Measurements from ENCODE around the gene ABCE1.
"Not testable (repeated sequence)": the region's sequence is repeated elsewhere in the genome, so short reads cannot be mapped to it uniquely, and the experiment has no call there.

Gene ABCE1

GRCh38 chr4:145103496-145103895 lies 5.4 kb downstream of the ABCE1 start:
- DNase-seq, result no peak

- DNase-seq, result no peak
Observed at GRCh38 chr4:145107126-145107525, 9.0 kb downstream of the ABCE1 start.

GRCh38 chr4:145108128-145108527 lies 10.0 kb downstream of the ABCE1 start:
- no peak for DNase-seq

GRCh38 chr4:145125396-145125795 lies 27.3 kb downstream of the ABCE1 start:
- no peak for DNase-seq

- DNase-seq, result no peak
Observed at GRCh38 chr4:145130130-145130529, 32.0 kb downstream of the ABCE1 start.

- no peak for DNase-seq
Observed at GRCh38 chr4:145130788-145131399, 32.8 kb downstream of the ABCE1 start.

GRCh38 chr4:145131848-145132247 lies 33.7 kb downstream of the ABCE1 start:
- DNase-seq, result no peak

- no peak for DNase-seq
Observed at GRCh38 chr4:145132511-145133098, 34.5 kb downstream of the ABCE1 start.

GRCh38 chr4:145136219-145136618 lies 38.1 kb downstream of the ABCE1 start:
- not testable (repeated sequence) for DNase-seq

GRCh38 chr4:145148980-145149379 lies 50.9 kb downstream of the ABCE1 start:
- DNase-seq, result no peak

- DNase-seq, result no peak
Observed at GRCh38 chr4:145153181-145153903, 55.2 kb downstream of the ABCE1 start.

GRCh38 chr4:145153904-145154298 lies 55.8 kb downstream of the ABCE1 start:
- no peak for DNase-seq

GRCh38 chr4:145154573-145154972 lies 56.5 kb downstream of the ABCE1 start:
- no peak for DNase-seq

- DNase-seq, result no peak
Observed at GRCh38 chr4:145155268-145155870, 57.3 kb downstream of the ABCE1 start.

GRCh38 chr4:145156986-145157385 lies 58.9 kb downstream of the ABCE1 start:
- no peak for DNase-seq

GRCh38 chr4:145161549-145161948 lies 63.4 kb downstream of the ABCE1 start:
- DNase-seq, result no peak

- DNase-seq, result no peak
Observed at GRCh38 chr4:145167887-145168286, 69.8 kb downstream of the ABCE1 start.

GRCh38 chr4:145168581-145169187 lies 70.6 kb downstream of the ABCE1 start:
- DNase-seq, result no peak

GRCh38 chr4:145170223-145170622 lies 72.1 kb downstream of the ABCE1 start:
- DNase-seq, result no peak

GRCh38 chr4:145171911-145172310 lies 73.8 kb downstream of the ABCE1 start:
- DNase-seq, result no peak

- no peak for DNase-seq
Observed at GRCh38 chr4:145176641-145177432, 78.7 kb downstream of the ABCE1 start.

- DNase-seq, result no peak
Observed at GRCh38 chr4:145177511-145177905, 79.4 kb downstream of the ABCE1 start.
